ENCODE data around the gene SIRT4.
"Not testable (repeated sequence)": the region's sequence is repeated elsewhere in the genome, so short reads cannot be mapped to it uniquely, and the experiment has no call there.

The SIRT4 gene, protein sequence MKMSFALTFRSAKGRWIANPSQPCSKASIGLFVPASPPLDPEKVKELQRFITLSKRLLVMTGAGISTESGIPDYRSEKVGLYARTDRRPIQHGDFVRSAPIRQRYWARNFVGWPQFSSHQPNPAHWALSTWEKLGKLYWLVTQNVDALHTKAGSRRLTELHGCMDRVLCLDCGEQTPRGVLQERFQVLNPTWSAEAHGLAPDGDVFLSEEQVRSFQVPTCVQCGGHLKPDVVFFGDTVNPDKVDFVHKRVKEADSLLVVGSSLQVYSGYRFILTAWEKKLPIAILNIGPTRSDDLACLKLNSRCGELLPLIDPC

DNA sequence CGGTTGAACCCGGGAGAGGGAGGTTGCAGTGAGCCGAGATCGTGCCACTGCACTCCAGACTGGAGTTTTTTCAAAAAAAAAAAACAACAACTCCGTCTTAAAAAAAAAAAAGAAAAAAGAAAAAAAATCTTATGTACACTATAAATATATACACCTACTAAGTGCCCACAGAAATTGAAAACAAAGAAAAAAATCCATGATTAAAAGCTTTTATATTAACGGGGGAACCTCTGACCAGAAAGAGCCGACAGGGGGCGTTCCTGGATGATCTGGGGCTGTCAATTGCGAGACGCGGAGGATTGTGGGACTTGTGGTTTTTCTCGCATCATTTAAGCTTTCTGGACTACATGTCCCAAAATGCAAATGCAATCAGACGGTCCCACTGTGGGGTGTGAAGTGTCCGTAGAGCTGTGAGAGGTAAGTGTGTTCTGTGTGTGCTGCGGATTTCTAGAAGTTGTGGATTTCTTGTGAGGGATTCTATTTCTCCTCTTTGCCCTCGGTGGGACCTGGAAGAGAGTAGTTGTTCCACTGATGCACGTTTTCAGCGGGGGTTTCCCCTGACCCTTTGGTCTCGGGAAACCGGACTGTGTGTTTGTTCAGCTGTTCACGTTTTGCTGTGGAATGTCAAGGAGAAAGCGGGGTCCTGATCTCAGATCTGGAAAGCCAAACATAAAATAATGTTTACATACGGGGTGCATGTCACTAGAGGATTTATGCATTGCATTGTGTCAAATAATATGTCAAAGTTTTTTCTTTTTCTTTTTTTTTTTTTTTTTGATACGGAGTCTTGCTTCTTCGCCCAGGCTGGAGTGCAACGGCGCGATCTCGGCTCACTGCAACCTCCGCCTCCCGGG, at the start of gene SIRT4:
Gene SIRT4, plus strand, starts transcription at position 360 of the 854 bp plus-strand sequence. CDS start 1,241 bp downstream, outside the sequence.
- H3K9me3 ChIP-seq (ENCODE audit: control insufficient read depth, insufficient read depth, low read length) = no peaks in the 10 kb centered on the region
- no peaks in the 10 kb centered on the region for H3K4me1 ChIP-seq (ENCODE audit: insufficient read depth, low read length)
- H3K9ac ChIP-seq (ENCODE audit: low read depth, low read length) = peak within 1 kb of the TSS; percentile 75
- H3K36me3 ChIP-seq (ENCODE audit: insufficient read depth, low read length) = no peaks in the 10 kb centered on the region

DNA sequence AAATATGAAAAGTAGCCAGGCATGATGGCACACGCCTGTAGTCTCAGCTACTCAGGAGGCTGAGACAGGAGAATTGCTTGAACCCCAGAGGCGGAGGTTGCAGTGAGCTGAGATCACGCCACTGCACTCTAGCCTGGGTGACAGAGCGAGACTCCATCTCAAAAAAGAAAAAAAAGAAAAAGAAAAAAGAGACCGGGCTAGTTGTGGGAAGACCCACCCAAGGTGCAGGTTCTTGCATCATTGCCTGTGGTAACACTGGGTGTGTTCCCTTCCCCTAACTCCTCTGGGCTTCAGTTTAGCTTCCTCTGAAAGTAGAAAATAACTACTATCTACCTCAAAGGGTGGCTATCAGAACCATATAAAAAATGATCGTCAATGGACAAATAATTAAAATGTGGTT, 48.8 kb upstream of the SIRT4 start:
- not testable (repeated sequence) for H3K36me3 ChIP-seq (ENCODE audit: insufficient read depth, low read length); H3K9me3 ChIP-seq (ENCODE audit: control insufficient read depth, insufficient read depth, low read length); H3K9ac ChIP-seq (ENCODE audit: low read depth, low read length)
- peaks cover 39% of the 10 kb centered on the region for H3K4me1 ChIP-seq (ENCODE audit: insufficient read depth, low read length)

DNA sequence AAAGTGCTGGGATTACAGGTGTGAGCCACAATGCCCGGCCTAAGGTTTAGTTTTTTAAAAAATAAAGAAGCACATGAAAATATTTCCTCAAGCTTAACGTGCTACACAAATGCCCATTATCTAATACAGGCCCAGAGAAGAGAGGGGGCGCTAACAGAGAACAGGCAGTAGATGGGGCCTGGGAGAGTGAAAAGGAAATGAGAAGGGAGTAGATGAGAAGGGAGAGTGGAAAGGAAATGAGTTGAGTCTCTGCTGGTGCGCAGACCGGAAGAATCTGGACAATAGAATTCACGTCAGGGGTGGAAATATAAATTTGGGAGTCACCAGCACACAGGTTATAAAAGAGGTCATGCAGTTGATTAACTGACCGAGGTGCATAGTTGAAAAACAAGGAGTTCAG, 47.3 kb upstream of the SIRT4 start:
- Histone ChIP-seq H3K4me1 (ENCODE audit: insufficient read depth, low read length) (peaks cover 35% of the 10 kb centered on the region), H3K36me3 (ENCODE audit: insufficient read depth, low read length) (peaks cover 3% of the 10 kb centered on the region; the same call in 1 of the 2 replicates), H3K9ac (ENCODE audit: low read depth, low read length) (no peak overlapping the region), H3K9me3 (ENCODE audit: control insufficient read depth, insufficient read depth, low read length) (no peaks in the 10 kb centered on the region)

DNA sequence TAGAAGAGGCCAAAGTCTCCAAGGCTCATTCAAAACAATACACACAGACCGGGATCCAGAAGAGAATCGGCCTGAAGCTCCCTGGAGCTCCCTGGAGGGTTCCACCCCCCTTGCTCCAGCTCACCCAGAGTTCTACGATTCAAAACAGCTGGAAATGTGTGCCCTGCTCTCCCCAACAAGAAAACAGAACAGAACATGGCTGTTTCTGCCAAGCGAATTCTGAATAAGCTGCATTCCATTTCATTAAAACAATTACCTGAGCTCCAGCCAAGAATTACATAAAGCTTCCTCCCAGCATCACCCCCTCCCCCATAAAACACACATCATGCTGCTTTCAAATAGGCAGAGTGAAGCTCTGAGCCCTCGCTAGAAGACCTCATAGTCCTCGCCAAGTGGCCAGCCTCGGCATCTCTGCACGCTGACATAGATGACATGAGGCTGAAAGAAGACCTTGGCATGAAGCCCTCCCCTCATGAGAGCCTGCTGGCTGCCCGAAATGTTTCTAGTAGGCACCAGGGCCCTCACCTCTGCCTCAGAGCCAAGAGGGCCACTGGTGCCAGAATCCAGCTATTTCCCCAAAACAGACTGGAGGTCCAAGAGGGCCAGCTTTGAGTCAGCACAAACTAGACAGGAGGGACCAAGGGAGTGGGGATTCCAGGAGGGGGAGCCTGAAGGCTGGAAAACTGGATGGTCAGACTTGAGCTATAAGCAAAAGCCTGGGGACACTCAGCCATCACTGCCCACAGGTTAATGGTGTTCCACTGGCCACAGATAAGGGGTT, 44.9 kb upstream of the SIRT4 start:
- Histone ChIP-seq H3K4me1 (ENCODE audit: insufficient read depth, low read length) (peaks cover 33% of the 10 kb centered on the region), H3K9ac (ENCODE audit: low read depth, low read length) (no peak overlapping the region), H3K36me3 (ENCODE audit: insufficient read depth, low read length) (no peaks in the 10 kb centered on the region; the same call in 1 of the 2 replicates), H3K9me3 (ENCODE audit: control insufficient read depth, insufficient read depth, low read length) (no peaks in the 10 kb centered on the region)

DNA sequence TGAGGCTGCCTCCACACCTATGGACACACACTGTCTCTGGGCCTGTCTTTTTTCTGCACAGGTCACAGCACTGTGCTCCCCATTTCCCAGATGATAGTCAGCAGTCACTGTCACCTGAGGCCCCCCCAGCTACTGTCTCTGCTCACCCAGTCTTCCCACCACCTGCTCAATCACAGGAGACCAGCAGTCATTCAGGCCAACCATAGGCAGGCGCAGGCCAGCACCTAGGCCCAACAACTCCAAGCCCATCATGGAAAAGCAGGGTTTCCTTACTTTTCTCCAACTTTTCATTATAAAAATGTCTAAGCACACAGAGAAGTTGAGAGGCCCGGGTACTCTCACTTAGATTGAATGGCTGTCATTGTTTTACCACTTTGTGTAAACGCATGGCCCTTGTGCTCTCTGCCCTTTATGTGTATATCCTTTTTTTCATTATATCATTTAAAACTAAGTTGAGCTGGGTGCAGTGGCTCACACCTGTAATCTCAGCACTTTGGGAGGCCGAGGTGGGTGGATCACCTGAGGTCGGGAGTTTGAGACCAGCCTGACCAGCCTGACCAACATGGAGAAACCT, 43.7 kb upstream of the SIRT4 start:
- no peak overlapping the region for H3K9ac ChIP-seq (ENCODE audit: low read depth, low read length)
- H3K4me1 ChIP-seq (ENCODE audit: insufficient read depth, low read length) = peaks cover 41% of the 10 kb centered on the region

DNA sequence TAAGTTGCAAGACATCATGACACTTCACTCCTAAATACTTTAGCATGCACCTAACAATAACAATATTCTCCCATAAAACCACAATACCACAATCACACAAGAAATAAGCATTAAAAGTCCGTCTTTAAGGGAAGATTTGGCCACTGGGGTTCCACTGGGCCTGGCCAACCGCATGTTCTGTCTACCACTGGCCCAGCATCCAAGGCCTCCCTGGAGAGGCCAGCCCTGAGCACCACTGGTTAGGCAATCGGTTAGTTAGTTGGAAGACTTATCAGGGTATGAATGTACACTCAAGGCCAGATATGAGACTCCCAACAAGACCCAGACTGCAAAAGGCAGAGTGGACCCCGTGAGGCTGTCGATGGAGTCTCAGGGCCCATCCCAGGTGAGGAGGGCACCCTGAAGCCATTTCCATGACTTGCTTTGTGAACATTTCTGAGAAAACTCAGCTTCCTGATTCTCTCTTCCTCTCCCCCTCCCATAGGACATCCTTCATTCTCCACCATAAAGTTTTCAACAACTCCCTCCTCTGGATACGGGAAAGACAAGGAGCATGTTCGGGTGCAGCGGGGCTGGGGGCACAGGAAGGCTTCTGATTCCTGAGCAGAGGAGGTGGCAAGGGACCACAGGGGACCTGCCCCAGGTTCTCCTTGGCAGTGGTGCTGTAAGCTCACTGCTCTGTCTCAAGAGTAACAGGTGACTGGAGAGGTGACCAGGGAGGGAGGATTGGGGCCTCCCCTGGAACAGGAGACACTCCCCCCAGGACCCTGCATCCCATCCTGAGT, 42.5 kb upstream of the SIRT4 start:
- Histone ChIP-seq H3K9me3 (ENCODE audit: control insufficient read depth, insufficient read depth, low read length) (no peaks in the 10 kb centered on the region), H3K9ac (ENCODE audit: low read depth, low read length) (no peak overlapping the region), H3K4me1 (ENCODE audit: insufficient read depth, low read length) (peaks cover 46% of the 10 kb centered on the region), H3K36me3 (ENCODE audit: insufficient read depth, low read length) (peaks cover 12% of the 10 kb centered on the region)

More for the DNA sequence above, 43.7 kb upstream of the SIRT4 start:
- Histone ChIP-seq H3K9me3 (ENCODE audit: control insufficient read depth, insufficient read depth, low read length) (no peaks in the 10 kb centered on the region), H3K36me3 (ENCODE audit: insufficient read depth, low read length) (peaks cover 6% of the 10 kb centered on the region)

DNA sequence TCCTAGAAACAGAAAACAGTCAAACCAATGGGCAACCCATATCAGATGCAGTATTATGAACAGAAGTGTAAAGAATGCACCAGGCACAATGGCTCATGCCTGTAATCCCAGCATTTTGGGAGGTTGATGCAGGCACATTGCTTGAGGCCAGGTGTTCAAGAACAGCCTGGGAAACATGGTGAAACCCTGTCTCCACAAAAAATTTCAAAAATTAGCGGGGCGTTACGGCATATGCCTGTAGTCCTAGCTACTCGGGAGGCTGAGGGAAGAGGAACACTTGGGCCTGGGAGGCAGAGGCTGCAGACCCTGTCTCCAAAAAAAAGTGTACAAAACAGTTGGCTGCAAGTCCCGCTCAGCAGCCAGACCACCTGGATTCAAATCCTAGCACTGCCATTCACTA, 41.5 kb upstream of the SIRT4 start:
- Histone ChIP-seq H3K4me1 (ENCODE audit: insufficient read depth, low read length) (peaks cover 46% of the 10 kb centered on the region), H3K9ac (ENCODE audit: low read depth, low read length) (no peak overlapping the region), H3K36me3 (ENCODE audit: insufficient read depth, low read length) (peaks cover 12% of the 10 kb centered on the region), H3K9me3 (ENCODE audit: control insufficient read depth, insufficient read depth, low read length) (no peaks in the 10 kb centered on the region)

DNA sequence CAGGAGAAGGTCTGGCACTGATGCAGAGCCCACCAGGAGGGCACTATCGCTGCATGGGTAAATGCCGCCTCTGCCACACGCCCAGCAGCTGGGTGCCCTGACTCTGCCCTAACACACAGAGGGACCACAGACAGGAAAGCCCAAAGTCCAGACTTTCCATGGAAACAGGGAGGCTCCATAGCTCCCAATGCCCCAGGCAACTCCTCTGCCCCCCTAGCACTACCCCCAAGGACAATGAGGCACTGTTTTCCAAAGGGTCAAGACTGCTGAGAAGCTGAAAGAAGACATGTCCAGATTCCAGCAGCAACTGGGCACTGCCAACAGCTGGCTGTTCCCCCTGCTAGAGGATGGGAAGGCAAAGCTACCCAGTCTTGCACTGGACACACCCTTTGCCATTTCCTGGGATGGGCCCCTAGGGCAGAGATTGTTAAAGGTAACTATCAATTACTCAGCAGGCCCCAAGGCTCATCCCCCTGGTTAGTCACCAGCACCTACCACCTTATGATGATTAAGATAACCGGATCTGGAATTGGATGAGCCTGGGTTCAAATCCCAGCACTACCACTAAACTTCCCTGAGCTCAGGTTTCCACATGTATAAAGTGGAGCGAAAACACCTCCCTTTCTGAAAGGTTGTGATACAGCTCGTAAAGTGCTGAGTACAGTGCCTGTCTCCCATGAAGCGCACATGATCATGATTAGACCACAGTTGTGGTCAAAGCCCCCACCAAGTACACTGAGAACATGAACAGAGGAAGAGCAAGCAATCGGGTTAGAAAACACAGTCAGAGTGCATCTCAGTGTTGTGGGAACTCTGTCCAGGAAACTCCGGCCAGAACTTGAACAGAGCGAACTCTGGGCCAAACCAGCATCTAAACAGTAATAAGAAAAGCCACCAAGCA, 39.9 kb upstream of the SIRT4 start:
- Histone ChIP-seq H3K9ac (ENCODE audit: low read depth, low read length) (0 out of 2 replicates have a peak overlapping the region, but pooled peaks have one; percentile 6), H3K9me3 (ENCODE audit: control insufficient read depth, insufficient read depth, low read length) (no peaks in the 10 kb centered on the region), H3K4me1 (ENCODE audit: insufficient read depth, low read length) (peaks cover 49% of the 10 kb centered on the region)

DNA sequence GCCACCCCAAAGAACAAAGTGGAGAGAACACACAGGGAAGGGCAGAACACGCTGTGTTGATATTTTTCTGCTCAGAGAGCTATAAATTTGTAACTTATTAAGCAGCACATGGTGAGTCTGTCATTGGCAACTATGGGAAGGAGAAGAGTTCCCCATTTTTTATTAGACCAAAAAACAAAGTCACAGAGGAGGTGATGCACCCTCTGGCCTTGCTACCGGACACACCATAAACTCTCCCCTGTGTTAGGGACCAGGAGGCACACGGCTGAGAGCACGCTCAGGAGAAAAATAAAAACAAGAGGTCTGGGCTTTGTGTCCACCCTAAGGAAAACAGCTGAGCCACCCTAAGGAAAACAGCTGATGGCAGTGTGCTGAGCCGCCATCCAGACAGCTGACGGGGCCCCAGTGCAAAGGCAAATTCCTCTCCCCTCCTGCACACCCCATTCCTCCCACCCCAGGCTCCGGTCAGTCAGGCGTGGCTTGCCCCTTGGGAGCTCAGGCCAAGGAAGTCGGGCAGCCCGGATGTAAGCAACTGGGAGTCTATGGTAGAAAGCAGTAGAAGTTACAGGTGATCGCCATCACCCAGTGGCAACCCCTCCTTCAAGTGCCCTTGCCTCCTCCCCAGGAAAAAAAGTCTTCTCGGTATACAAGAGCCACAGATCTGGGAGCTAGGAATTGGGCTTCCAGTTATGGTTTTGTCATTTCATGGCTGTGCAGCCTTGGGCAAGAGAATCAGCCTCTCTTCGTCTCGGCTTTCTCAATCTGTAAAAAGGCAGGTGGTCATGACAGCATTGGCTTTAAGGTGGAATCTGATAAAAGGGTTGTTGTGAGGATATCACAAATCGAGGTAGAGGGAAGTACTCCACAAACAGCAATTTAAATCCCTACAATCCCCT, 39.0 kb upstream of the SIRT4 start:
- Histone ChIP-seq H3K4me1 (ENCODE audit: insufficient read depth, low read length) (peaks cover 40% of the 10 kb centered on the region), H3K9ac (ENCODE audit: low read depth, low read length) (peak overlapping the region; percentile 34), H3K9me3 (ENCODE audit: control insufficient read depth, insufficient read depth, low read length) (no peaks in the 10 kb centered on the region), H3K36me3 (ENCODE audit: insufficient read depth, low read length) (peaks cover 12% of the 10 kb centered on the region)

More for the DNA sequence above, 39.9 kb upstream of the SIRT4 start:
- H3K36me3 ChIP-seq (ENCODE audit: insufficient read depth, low read length) = peaks cover 12% of the 10 kb centered on the region

DNA sequence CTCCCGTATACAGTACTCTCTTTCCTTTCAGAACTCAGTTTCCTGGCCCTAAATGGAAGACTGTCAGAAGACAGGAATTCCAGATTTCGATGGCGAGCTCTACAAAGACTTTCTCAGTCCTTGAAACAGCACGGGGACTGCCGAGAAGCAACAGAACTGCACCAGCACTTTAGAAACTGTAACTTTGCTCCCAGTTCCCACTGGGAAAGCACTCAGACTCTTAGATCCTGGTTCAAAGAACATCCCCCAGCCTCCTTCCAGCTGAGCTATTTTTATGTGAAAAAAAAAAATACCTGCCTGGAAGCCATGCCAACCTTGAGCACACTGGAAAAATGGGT, 38.4 kb upstream of the SIRT4 start:
- Histone ChIP-seq H3K9ac (ENCODE audit: low read depth, low read length) (peak overlapping the region; percentile 80), H3K36me3 (ENCODE audit: insufficient read depth, low read length) (peaks cover 12% of the 10 kb centered on the region), H3K9me3 (ENCODE audit: control insufficient read depth, insufficient read depth, low read length) (no peaks in the 10 kb centered on the region), H3K4me1 (ENCODE audit: insufficient read depth, low read length) (peaks cover 37% of the 10 kb centered on the region)

DNA sequence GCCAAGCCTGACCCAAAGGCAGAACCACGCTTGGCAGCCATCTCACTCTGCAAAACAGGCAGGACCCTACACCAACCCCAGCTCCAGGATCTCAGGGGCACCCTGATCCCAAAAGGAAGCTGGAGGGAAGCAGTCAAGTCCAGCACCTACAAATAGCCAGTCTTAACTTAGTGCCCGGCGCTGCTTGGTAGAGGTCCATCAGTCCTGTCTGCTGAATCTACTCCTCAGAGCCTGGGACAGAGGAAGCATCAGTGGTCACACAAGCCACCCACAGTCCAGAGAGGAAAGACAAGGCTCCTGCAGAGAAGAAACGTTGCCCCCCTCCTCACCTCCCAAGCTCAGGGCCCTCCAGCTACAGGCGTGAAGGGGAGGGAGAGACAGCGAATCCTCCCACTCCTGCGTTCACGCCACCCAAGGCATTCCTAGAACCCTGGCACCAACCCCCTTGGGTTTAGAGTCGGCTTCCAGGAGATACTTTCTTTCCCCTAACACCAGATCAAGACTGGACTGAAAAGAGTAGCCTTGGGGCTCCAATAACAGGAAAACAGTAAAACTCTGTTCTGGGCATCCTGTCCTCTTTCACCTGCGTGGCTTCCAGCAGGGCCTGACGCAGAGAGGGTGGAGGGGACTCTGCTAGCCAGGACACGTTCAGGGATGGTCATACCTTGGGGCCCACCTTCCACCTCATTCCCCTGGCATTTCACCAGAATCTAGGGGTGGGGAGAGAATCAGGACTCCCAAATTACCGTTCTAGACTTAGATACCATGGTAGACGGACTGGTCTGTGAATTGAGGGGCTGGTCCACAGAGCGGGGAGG, 37.8 kb upstream of the SIRT4 start:
- peaks cover 35% of the 10 kb centered on the region for H3K4me1 ChIP-seq (ENCODE audit: insufficient read depth, low read length)

More for the DNA sequence above, 37.8 kb upstream of the SIRT4 start:
- peak overlapping the region; percentile 80 for H3K9ac ChIP-seq (ENCODE audit: low read depth, low read length)
- H3K36me3 ChIP-seq (ENCODE audit: insufficient read depth, low read length) = peaks cover 12% of the 10 kb centered on the region
- H3K9me3 ChIP-seq (ENCODE audit: control insufficient read depth, insufficient read depth, low read length) = no peaks in the 10 kb centered on the region

Data from ES-I3 (cell line).